NCI-H2196 treated with DMSO at 0.1 percent for 48 hours (cell line): ENCODE results near the gene ZBTB40.

Experiments
- DNase-seq: peaks from one replicate; lab custom pipeline; 2025; ENCODE audit not compliant: unreplicated experiment; lab: John Stamatoyannopoulos, UW

ZBTB40 gene

GRCh38 chr1:22503721-22504410 lies 52.2 kb downstream of the ZBTB40 start:
- no peak for DNase-seq

GRCh38 chr1:22506130-22506692 lies 54.6 kb downstream of the ZBTB40 start:
- DNase-seq = no peak

- DNase-seq = no peak
These were observed 55.9 kb downstream of the ZBTB40 start for GRCh38 chr1:22507587-22507986.

GRCh38 chr1:22508329-22508728 lies 56.7 kb downstream of the ZBTB40 start:
- DNase-seq = peak; percentile 77

- DNase-seq = no peak
These were observed 57.3 kb downstream of the ZBTB40 start for GRCh38 chr1:22508991-22509390.

- no peak for DNase-seq
These were observed 58.2 kb downstream of the ZBTB40 start for GRCh38 chr1:22509815-22510214.

- DNase-seq = no peak
These were observed 61.2 kb downstream of the ZBTB40 start for GRCh38 chr1:22512873-22513272.

GRCh38 chr1:22516906-22517571 lies 65.4 kb downstream of the ZBTB40 start:
- DNase-seq = no peak

GRCh38 chr1:22517956-22518355 lies 66.3 kb downstream of the ZBTB40 start:
- no peak for DNase-seq

- DNase-seq = no peak
These were observed 66.7 kb downstream of the ZBTB40 start for GRCh38 chr1:22518379-22518778.

GRCh38 chr1:22520871-22521270 lies 69.2 kb downstream of the ZBTB40 start:
- no peak for DNase-seq

GRCh38 chr1:22521692-22522091 lies 70.0 kb downstream of the ZBTB40 start:
- DNase-seq = no peak

- no peak for DNase-seq
These were observed 70.6 kb downstream of the ZBTB40 start for GRCh38 chr1:22522221-22522743.

- DNase-seq = no peak
These were observed 72.8 kb downstream of the ZBTB40 start for GRCh38 chr1:22524481-22524880.

GRCh38 chr1:22525211-22525610 lies 73.6 kb downstream of the ZBTB40 start:
- DNase-seq = no peak

- no peak for DNase-seq
These were observed 74.0 kb downstream of the ZBTB40 start for GRCh38 chr1:22525646-22526045.

GRCh38 chr1:22526098-22526497 lies 74.4 kb downstream of the ZBTB40 start:
- DNase-seq = no peak

- DNase-seq = no peak
These were observed 75.0 kb downstream of the ZBTB40 start for GRCh38 chr1:22526677-22527076.

GRCh38 chr1:22527122-22527521 lies 75.5 kb downstream of the ZBTB40 start:
- DNase-seq = no peak

GRCh38 chr1:22527555-22528296 lies 76.1 kb downstream of the ZBTB40 start:
- DNase-seq = no peak

- no peak for DNase-seq
These were observed 76.8 kb downstream of the ZBTB40 start for GRCh38 chr1:22528451-22528850.
